Measurements from ENCODE around the gene HSPA5.

- TF ChIP-seq CTCF (IDR thresholded peaks at IDR 0.05) (no peak), POLR2AphosphoS5 (IDR thresholded peaks at IDR 0.05) (no peak), POLR2A (IDR thresholded peaks at IDR 0.05; ENCODE audit: low read depth) (no peak)
Observed at GRCh38 chr9:125240649-125240999, 519 bp downstream of the HSPA5 start.
